Aorta (tissue), 5 donors: Measurements from ENCODE around the gene SEPHS1. TPM values are rescaled to one million over a fixed set of nuclear protein-coding genes. Genes with fewer than 3 reads are reported as not detected.
A peak's percentile ranks its signal among the peaks of the same experiment; 100 is the strongest.
"Not testable (repeated sequence)": the region's sequence is repeated elsewhere in the genome, so short reads cannot be mapped to it uniquely, and the experiment has no call there.

Experiments
- ATAC-seq: fragments of 200-7000 bp; cut with Tn5 transposase; one replicate; pipeline ENCODE4 v1.9.1; 2022; ENCODE audit warnings: moderate library complexity; ENCODE audit not compliant: low FRiP score
- DNase-seq, 2 donors: peaks; one replicate each; pipeline ENCODE4 v3.0.0-alpha.2; 2020
- H3K27ac ChIP-seq, 2 donors: one replicate each; pipeline ENCODE4 v1.5.1; 2013; ENCODE audit warnings: low read length in 2 of 2, mild to moderate bottlenecking in 2 of 2, moderate library complexity in 2 of 2, control low read depth in 1 of 2, inconsistent platforms in 1 of 2, low read depth in 1 of 2
- H3K27me3 ChIP-seq, 2 donors: one replicate each; pipeline ENCODE4 v1.6.1; 2013; ENCODE audit warnings: control low read depth in 1 of 2, low read length in 1 of 2, mild to moderate bottlenecking in 1 of 2, moderate library complexity in 1 of 2; ENCODE audit not compliant: insufficient read depth in 2 of 2, control insufficient read depth in 1 of 2
- H3K36me3 ChIP-seq, 2 donors: one replicate each; pipeline ENCODE4 v1.6.1; 2013; ENCODE audit warnings: control low read depth in 1 of 2, low read length in 1 of 2, mild to moderate bottlenecking in 1 of 2; ENCODE audit not compliant: insufficient read depth in 2 of 2, control insufficient read depth in 1 of 2
- H3K4me1 ChIP-seq, 2 donors: one replicate each; pipeline ENCODE4 v1.6.1; 2013; ENCODE audit warnings: low read length in 2 of 2, control low read depth in 1 of 2, mild to moderate bottlenecking in 1 of 2, moderate library complexity in 1 of 2; ENCODE audit not compliant: insufficient read depth in 2 of 2, control insufficient read depth in 1 of 2
- H3K4me3 ChIP-seq, 2 donors: one replicate each; pipeline ENCODE4 v1.5.1; 2013; ENCODE audit warnings: low read length in 2 of 2, control low read depth in 1 of 2, mild to moderate bottlenecking in 1 of 2
- H3K9me3 ChIP-seq: one replicate; pipeline ENCODE4 v1.6.1; 2013; ENCODE audit warnings: mild to moderate bottlenecking, low read length; ENCODE audit not compliant: control insufficient read depth
- WGBS, 2 donors: extraction: QIAGEN DNeasy Blood & Tissue Kit; methylation state at CpG; one replicate each; pipeline ENCODE4 v1.1.7; 2013; 5-methylcytosine and 5-hydroxymethylcytosine counted together
- intact Hi-C, 2 donors: fragments of 100-400 bp; cut with DNase I; formaldehyde crosslinking; loops; one replicate each; pipeline versions ENCODE4 v1.14.2 to v1.15.0; 2022
- polyA plus RNA-seq, 2 donors: library from polyadenylated mRNA; stranded (reverse); fragments of 200-250 nt; gene quantifications; one replicate each; pipeline ENCODE4 v1.2.3, GENCODE V29; 2013
- total RNA-seq, 2 donors: library from RNA; stranded (reverse); fragmentation: NEBNext Ultra II Directional; extraction: Animal tissue kit (Norgen Biotek cat#: 25700); gene quantifications; one replicate each; pipeline ENCODE4 v1.2.1, GENCODE V29; 2021
- donor health status: healthy with polysubstance abuse.
- donor health status: Bipolar disorder and iron deficiency.
- donor health status: DM: no; HTN: no; CAD: no.
- donor health status: DM: no; HTN: no; CAD: no.
- donor health status: DM: yes; HTN: yes; CAD: no.

The SEPHS1 gene
- total and polyA plus RNA-seq, 4 donors = 30.0 to 38.1 (median 34.7) TPM

DNA sequence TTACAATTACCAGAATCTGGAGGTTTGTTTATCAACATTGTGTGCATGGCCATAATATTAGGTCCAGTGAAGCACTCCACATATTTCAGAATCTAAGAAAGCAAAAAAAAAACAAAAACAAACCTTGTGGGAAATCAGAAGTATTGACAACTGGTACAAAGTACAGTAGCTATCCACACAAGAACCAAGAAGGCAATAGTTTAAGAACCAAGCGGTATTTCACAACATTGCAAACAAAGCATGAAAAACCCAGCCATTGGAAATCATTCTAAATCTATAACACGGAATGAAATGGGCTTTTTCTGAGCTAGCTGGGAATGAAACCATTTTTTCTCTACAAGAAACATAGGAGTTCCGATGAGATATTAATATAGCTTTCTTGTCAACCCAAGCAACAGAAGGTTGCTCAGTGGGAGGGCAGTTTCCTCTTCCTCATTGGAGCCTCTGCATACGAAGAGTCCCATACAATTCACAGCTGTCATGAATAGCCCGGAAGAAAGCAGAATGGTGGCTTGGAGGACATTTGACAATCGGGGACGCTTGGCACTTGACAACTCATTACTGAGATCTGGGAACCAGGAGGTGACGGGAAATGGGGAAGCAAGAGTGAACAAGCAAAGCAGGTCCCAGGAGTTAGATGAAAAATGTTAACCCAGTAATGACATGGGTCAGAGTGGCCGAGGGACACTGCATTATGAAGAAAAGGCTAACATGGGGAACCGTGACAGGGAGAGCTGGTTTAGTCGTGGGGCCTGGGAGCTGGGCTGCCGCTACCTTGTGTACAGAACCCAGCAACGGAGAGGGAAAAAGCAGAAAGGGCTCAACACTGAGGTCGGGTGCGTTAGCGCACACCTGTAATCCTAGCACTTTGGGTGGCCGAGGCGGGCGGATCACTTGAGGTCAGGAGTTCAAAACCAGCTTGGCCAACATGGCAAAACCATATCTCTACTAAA is 56.0 kb downstream of the SEPHS1 start:
- ATAC-seq (no peak), DNase-seq (no peak)
- 95 to 96% methylated on average over 19 of the region's 19 CpGs for WGBS, 2 donors
- H3K27ac ChIP-seq = no peak overlapping the region
- H3K36me3 ChIP-seq = peaks cover 0 to 4% of the 10 kb centered on the region in 2 donors
- no peaks in the 10 kb centered on the region for H3K4me1 ChIP-seq
- H3K27me3 ChIP-seq = no peaks in the 10 kb centered on the region
- no peak overlapping the region for H3K4me3 ChIP-seq
- no peaks in the 10 kb centered on the region for H3K9me3 ChIP-seq
- intact Hi-C loops = no loop called here

DNA sequence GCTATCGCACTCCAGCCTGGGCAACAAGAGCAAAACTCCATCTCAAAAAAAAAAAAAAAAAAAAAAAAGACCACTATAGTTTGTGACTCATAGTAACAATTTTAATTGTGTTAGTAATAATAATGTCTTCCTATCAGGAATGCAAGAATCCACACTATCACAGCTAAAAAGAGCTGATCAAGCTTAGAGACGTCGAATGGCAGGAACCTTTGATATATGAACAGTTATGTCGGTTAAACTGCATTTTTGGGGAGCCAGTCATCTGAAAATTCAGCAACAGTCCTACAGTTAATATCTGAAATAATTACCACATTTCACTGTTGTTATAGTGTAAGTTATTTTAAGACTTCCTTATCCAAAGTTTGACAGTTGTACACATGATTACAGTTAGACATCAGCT is 57.0 kb downstream of the SEPHS1 start:
- Histone ChIP-seq H3K9me3 (no peaks in the 10 kb centered on the region), H3K27ac (no peak overlapping the region), H3K27me3 (no peaks in the 10 kb centered on the region), H3K36me3 (peaks cover 0 to 4% of the 10 kb centered on the region in 2 donors), H3K4me3 (no peak overlapping the region), H3K4me1 (no peaks in the 10 kb centered on the region)
- ATAC-seq (no peak), DNase-seq (no peak)
- intact Hi-C loops = no loop called here
- 82 to 83% methylated on average over 4 of the region's 4 CpGs for WGBS, 2 donors

DNA sequence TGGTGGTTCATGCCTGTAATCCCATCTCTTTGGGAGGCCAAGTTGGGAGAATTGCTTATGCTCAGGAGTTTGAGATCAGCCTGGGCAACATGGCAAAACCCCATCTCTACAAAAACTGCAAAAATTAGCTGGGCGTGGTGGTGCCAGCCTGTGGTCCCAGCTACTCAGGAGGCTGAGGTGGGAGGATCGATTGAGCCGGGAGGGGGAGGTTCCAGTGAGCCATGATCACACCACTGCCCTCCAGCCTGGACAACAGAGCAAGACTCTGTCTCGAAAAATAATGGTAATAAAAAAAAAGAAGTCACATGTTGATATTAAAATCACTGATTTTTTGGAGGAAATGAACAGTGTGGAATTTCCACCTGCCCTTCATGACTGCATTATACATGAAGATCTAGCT is 64.0 kb downstream of the SEPHS1 start:
- DNase-seq = no peak
- Histone ChIP-seq H3K36me3 (peaks cover 6 to 9% of the 10 kb centered on the region in 2 donors), H3K27me3 (peaks cover 0 to 2% of the 10 kb centered on the region in 2 donors), H3K27ac (no peak overlapping the region), H3K4me3 (no peak overlapping the region), H3K9me3 (no peaks in the 10 kb centered on the region), H3K4me1 (no peaks in the 10 kb centered on the region)
- intact Hi-C loops = no loop called here
- no peak for ATAC-seq
- 91 to 100% methylated on average over 4 of the region's 4 CpGs for WGBS, 2 donors

DNA sequence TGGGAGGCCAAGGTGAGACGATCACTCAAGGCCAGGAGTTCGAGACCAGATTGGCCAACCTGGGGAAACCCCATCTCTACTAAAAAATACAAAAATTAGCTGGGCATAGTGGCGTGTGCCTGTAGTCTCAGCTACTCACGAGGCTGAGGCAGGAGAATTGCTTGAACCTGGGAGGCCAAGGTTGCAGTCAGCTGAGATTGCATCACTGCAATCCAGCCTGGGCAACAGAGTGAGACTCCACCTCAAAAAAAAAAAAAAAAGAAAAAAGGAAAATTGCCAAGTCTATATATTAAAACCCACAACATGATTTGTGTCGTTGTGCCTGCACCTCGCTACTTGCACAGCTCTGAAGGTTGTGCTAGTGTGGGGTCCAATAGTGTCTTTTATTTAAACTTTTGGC is 65.7 kb downstream of the SEPHS1 start:
- H3K27ac ChIP-seq, H3K4me1 ChIP-seq, intact Hi-C loops, H3K4me3 ChIP-seq, H3K9me3 ChIP-seq, ATAC-seq, H3K27me3 ChIP-seq, DNase-seq, H3K36me3 ChIP-seq: not testable (repeated sequence)
- 92 to 94% methylated on average over 6 of the region's 6 CpGs for WGBS, 2 donors

DNA sequence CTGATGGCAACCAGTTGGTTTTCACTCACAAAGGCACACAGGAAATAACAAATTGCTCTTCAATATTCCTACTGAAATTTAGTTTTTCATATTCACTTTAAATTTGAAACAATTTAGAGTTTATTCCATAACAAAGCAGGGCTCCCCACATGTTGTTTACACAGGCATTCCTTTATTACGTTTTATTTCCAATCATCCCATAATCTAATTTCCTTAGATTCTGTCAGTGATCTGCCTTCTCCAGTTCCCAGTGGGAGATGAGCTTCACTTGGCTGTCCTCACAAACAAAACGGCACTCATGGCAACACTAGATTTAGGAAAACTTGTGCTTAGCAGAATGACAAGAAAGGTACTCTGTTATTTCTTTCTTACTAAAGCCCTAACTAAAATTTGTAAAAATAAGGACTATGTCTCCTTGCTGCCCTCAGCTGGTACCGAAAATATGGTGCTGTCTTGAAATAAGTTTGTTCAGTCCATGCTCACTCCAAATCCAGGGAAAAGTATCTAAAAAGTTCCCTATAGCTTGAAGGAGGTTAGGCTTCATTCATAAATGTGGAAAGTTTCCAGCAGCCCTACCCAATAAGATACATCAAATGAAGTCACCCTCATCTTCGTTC is 71.2 kb downstream of the SEPHS1 start:
- WGBS, 2 donors = 20 to 29% methylated on average over 4 of the region's 4 CpGs
- Histone ChIP-seq H3K36me3 (peaks cover 4 to 6% of the 10 kb centered on the region in 2 donors), H3K9me3 (no peaks in the 10 kb centered on the region), H3K27ac (no peak overlapping the region), H3K4me1 (no peaks in the 10 kb centered on the region), H3K27me3 (no peaks in the 10 kb centered on the region), H3K4me3 (no peak overlapping the region)
- intact Hi-C loops = loop anchor here in 1 of 2 donors (5.0 to 10.0 kb wide), 2 partner anchors 70 to 112 kb away; partner anchors contain the start of gene MCM10
- DNase-seq (no peak), ATAC-seq (no peak)

DNA sequence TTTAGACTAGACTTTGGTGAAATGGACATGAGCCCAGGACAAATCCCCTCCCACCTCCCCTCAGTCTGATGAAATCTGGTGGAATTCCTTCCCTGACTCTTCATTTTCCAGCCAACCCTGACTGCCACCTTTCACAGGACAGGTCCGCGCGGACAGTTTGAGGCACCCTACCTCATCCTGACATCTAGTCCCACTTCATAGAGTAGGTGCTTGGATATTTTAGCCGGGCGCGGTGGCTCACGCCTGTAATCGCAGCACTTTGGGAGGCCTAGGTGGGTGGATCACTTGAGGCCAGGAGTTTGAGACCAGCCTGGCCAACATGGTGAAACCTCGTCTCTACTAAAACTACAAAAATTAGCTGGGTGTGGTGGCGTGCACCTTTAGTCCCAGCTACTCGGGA is 71.9 kb downstream of the SEPHS1 start:
- not testable (repeated sequence) for H3K27me3 ChIP-seq, H3K36me3 ChIP-seq, ATAC-seq, H3K27ac ChIP-seq, DNase-seq, H3K4me1 ChIP-seq, H3K9me3 ChIP-seq, H3K4me3 ChIP-seq
- intact Hi-C loops = loop anchor here in 1 of 2 donors (5.0 to 10.0 kb wide), 2 partner anchors 69 to 111 kb away; partner anchors contain the start of gene MCM10
- 98 to 99% methylated on average over 11 of the region's 11 CpGs for WGBS, 2 donors

DNA sequence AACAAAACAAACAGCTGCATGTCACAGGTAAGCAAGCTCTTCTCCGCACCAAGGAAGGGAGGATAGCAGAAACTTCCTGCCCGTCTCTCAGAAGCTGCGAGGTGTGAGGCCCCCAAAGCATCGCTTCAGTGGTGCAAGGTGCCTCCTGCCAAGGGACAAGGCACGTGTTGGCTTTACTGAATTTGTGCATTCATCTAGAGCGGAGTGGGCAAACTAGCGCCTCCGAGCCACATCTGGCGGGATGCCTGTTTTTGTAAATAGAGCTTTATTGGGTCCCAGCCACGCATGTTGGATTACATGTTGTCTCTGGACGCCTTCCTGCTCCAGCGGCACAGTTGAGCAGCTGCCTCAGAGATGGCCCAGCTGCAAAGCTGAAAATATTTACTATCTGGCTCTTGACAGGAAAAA is 75.9 kb downstream of the SEPHS1 start:
- no peak overlapping the region for H3K27ac ChIP-seq
- H3K4me1 ChIP-seq = peaks cover 0 to 2% of the 10 kb centered on the region in 2 donors
- no peaks in the 10 kb centered on the region for H3K36me3 ChIP-seq
- H3K9me3 ChIP-seq = no peaks in the 10 kb centered on the region
- peak in 1 of 2 donors; percentile 56 for DNase-seq
- ATAC-seq = peak; percentile 74
- intact Hi-C loops = loop anchor here in 1 of 2 donors (10.0 kb wide), 1 partner anchor 107 kb away; the partner anchor contains the start of gene MCM10
- no peaks in the 10 kb centered on the region for H3K27me3 ChIP-seq
- no peak overlapping the region for H3K4me3 ChIP-seq
- WGBS, 2 donors = 10 to 12% methylated on average over 12 of the region's 12 CpGs

DNA sequence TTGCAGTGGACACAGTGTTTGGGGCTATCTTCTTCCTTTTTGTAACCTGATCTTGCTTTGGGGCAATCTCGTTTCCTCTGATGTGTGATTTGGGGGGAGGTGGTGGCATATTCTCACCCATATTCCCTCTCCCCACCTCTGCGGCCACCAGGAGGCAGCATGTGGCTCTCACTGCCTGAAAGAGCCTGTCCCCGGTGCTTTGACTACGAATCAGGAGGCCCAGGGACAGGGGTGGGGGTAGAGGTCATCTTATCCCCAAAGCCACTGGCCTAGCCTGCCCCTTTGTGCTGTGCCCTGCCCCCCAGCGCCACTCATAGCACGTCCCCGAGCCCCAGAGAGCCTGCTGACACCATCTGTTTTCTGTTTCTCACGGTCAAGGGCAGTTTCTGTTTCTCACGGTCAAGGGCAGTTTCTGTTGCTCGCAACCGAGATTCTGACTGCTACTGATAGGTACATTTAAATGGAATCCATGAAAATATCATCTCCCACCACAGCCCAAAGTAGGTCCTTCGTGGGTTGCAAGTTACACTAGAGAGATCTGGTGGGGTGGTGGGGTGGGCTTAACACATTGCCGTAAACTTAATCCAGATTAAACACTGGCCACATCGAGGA is 76.4 kb downstream of the SEPHS1 start:
- intact Hi-C loops = loop anchor here in 1 of 2 donors (10.0 kb wide), 1 partner anchor 107 kb away; the partner anchor contains the start of gene MCM10
- no peaks in the 10 kb centered on the region for H3K27me3 ChIP-seq
- no peak overlapping the region for H3K27ac ChIP-seq
- no peaks in the 10 kb centered on the region for H3K36me3 ChIP-seq
- H3K4me3 ChIP-seq = no peak overlapping the region
- peak; percentile 53 for ATAC-seq
- peaks cover 0 to 2% of the 10 kb centered on the region in 2 donors for H3K4me1 ChIP-seq
- WGBS, 2 donors = 35 to 36% methylated on average over 14 of the region's 14 CpGs
- peak in 1 of 2 donors; percentile 76 for DNase-seq
- no peaks in the 10 kb centered on the region for H3K9me3 ChIP-seq
